ENCODE data around the gene ZNF583.

Gene ZNF583

DNA sequence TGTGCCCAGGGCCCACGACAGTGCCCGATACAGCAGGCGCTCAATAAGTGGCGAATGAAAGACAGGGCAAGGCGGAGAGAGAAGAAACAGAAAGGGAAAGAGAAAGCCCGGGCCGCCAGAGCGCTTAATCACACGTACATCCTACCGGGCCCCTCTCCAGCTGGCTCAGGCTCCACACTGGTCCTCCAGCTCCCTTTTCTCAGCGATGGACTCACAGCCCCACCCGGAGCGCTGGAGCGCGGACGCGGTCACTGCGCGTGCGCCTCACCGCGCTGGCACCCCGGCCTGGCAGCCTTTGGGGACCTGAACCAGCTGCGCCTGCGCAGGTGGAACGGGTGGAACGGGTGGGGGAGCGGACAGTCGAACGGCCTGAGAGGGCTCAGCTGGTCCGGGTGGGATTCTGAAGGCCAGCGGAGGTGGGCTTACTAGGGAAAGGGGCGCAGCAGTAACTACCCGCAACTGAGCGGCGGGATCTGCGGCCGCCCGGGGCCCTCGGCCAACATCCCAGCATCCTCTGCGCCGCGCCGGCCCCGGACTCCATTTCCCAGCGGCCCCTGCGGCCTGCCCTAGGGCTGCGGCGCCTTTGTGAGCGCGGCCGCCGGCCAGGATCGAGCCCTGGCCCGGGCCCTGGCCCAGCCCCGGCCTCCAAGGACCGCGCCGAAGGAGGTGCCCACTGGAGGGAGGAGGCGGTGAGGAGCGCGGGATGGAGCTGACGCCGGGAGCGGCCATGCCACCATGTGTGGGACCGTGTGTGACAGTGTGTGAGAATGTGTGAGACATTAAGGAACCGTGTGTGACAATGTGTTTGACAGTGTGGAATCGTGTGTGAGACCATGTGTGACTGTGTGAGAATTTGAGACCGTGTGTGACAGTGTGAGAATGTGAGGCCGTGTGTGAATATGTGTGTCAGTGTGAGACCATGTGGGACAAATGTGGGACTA is at the start of gene ZNF583:
Gene ZNF583, plus strand, starts transcription at position 569 of the 941 bp plus-strand sequence. CDS start 2,783 bp downstream, outside the sequence.
- in situ Hi-C loops (cut with MboI; ENCODE audit: low sequenced_read_pairs): no loop called here

DNA sequence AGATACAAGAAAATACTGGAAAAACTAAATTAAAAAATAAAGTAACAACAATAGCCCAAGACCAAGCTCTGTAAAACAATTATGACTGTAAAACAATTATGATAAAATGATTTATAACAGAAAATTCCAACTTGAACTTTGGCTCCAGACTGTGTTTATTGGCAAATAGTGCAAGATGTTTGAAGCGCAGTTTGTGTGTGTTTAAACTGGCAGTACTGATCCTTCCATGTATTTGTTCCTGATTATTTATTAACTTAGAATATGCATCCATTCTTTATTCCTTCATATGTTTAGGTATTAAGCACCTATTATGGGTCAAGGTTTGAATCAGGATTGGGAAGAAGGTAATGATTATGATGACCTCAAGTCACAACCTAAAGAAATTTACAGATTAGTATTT is 48.6 kb upstream of the ZNF583 start:
- in situ Hi-C loops (cut with MboI; ENCODE audit: low sequenced_read_pairs): no loop called here

GRCh38 chr19:56356944-56357343 is 47.2 kb upstream of the ZNF583 start:
- in situ Hi-C loops (cut with MboI; ENCODE audit: low sequenced_read_pairs): no loop called here

DNA sequence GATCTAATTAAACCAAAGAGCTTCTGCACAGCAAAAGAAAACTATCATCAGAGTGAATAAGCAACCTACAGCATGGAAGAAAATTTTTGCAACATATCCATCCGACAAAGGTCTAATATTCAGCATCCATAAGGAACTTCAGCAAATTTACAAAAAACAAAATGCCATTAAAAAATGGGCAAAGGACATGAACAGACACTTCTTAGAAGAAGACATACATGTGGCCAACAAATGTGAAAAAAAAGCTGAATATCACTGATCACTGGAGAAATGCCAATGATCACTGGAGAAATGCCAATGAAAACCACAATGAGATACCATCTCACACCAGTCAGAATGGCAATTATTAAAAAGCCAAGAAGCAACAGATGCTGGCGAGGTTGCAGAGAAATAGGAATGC is 43.3 kb upstream of the ZNF583 start:
- in situ Hi-C loops (cut with MboI; ENCODE audit: low sequenced_read_pairs): no loop called here

DNA sequence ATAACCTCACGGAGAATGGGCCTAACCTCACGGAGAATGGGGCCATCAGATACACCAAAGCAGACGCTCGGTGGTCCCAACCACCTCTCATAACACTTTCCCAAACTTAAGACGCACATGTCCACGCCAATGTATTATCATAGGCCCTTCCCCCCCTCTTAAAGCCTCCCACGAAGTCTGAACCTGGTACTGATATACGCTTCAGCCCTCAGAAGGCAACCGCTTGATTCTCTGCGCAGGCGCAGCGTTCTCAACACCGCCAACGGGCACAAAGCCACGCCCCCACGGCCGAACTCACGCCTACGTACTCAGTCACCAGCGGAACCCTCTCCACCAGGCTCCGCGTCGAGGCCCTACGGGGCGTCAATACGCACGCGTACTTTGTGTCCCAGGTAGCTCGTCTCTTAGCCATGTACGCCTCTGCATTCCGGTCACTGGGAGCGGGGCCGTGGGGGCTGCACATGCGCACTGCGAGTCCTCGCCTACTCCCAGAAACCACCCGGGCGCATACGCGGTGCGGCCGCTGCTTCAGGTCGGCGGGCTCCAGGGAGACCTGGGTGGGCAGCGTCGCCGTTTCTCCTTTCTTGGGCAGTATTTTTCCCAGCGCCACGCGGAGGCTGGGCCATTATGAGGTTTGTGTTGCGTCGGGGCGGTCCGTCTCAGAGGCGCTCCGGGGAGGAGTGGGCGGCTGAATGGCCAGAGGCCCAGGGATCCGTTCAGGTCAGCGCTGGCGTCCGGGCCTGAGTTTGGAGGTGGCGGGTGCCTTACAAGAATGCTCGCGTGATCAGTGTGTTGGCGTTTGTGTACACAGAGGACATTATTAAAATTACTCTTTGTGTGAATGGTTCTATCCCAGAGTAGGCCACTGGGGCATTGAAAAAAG is 36.1 kb upstream of the ZNF583 start:
- in situ Hi-C loops (cut with MboI; ENCODE audit: low sequenced_read_pairs): no loop called here

DNA sequence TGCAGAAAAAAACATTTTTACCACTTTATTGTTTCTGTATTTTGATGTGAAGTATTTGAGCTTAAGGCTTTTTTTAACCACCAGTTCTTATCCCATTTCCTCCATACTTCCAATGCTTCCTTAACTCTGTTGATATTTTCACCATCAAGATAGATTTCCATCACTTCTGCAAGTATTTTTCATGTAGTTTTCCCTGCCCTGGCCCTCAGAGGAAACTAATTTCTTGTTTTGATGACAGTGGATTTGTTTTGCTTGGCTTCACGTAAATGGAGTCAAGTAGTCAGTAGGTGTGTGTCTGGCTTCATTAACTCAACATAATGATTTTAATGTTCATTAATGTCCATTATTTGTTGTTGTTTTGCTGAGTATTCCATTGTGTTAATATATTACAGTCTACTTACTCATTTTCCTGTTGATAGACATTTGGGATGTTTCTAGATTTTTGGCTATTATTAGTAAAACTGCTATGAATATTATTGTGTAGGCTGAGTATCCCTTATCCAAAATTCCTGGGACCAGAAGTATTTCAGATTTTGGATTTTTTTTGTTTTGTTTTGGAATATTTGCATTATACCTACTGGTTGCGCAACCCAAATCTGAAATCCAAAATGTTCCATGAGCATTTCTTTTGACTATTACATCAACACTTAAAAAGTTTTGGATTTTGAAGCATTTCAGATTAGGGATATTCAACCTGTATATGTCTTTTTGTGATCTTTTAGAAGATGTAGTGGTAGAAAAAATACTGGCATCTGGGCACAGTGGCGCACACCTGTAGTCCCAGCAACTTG is 34.1 kb upstream of the ZNF583 start:
- in situ Hi-C loops (cut with MboI; ENCODE audit: low sequenced_read_pairs): no loop called here

DNA sequence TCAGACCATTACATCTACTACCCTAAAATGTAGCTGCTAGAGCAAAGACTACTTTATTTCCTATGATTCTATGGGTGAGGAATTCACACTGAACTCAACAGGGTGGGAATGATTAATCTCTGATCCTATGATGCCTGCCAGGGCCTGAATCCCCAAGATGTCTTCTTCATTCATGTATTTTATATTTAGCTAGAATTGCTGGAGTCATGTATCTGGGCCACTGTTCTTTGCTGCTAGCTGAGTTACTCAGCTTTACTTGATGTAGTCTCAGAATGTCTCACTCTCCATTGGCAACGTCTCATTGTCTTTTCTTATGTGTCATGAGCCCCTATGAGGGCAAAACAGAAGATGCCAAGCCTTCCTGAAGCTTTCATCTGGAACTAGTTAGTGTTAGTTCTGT is 31.9 kb upstream of the ZNF583 start:
- in situ Hi-C loops (cut with MboI; ENCODE audit: low sequenced_read_pairs): no loop called here

DNA sequence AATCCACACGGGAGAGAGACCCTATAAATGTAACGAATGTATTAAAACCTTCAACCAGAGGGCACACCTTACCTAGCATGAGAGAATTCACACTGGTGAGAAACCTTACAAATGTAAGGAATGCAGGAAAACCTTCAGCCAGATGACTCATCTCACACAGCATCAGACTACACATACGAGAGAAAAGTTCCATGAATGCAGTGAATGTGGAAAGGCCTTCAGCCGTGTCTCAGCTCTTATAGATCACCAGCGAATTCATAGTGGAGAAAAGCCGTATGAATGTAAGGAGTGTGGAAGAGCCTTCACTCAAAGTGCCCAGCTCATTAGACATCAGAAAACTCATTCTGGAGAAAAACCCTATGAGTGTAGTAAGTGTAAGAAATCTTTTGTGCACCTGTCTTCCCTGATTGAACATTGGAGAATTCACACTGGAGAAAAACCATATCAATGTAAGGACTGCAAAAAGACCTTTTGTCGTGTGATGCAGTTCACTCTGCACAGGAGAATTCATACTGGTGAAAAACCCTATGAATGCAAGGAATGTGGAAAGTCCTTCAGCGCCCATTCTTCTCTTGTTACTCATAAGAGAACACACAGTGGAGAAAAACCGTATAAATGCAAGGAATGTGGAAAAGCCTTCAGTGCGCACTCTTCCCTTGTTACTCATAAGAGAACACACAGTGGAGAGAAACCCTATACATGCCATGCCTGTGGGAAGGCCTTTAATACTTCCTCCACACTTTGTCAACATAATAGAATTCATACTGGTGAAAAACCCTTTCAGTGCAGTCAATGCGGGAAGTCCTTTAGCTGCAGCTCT is 26.8 kb upstream of the ZNF583 start:
- in situ Hi-C loops (cut with MboI; ENCODE audit: low sequenced_read_pairs): no loop called here

DNA sequence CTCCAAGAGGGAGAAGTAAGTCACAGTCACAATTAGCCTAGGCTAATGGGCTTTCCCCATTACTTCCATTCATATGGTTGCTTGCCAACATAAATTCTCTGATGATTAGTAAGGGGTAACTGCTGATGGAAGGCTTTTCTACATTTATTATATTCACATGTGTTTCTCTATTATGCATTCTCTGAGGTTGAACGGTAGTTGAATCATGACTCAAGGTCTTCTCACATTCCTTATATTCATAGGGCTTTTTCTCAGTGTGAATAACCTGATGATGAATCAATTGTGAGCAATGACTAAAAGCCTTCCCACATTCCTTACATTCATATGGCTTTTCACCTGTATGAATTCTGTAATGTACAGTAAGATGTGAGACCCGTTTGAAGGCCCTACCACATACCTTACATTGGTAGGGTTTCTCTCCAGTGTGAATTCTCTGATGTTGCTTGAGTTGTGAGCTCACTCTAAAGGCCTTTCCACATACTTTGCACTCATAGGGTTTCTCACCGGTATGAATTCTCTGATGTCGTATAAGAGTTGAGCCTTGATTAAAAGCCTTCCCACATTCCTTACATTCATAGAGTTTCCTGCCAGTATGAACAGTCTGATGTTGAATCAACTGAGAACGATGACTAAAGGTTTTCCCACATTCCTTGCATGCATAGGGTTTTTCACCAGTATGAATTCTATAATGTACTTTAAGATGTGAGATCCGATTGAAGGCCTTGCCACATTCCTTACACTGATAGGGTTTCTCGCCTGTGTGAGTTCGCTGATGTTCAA is 20.1 kb upstream of the ZNF583 start:
- in situ Hi-C loops (cut with MboI; ENCODE audit: low sequenced_read_pairs): no loop called here

- in situ Hi-C loops (cut with MboI; ENCODE audit: low sequenced_read_pairs): no loop called here
Measured at GRCh38 chr19:56393119-56394012, 10.8 kb upstream of the ZNF583 start, which contains the start of gene ZNF582. Gene ZNF582 (minus strand): TSS chr19:56393534. CDS start chr19:56391752, 1,782 bp downstream.

DNA sequence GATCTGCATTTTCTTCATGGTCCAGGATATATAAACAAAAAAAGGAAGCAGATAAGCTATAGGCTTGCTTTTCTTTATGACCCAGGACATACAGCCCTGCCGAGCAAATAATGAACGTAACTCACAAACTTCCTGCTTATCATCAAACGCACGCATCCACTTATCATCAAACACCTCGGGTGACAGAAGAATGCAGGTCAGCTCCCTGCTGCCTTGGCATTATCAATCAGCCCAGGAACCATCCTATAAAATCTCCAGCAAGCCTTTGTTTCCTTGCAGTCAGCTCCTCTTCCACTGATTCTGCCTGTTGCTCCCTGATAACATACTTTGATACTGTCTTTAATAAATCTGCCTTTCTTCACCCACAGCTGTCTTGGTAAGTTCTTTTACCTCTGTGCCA is 5.3 kb upstream of the ZNF583 start:
- in situ Hi-C loops (cut with MboI; ENCODE audit: low sequenced_read_pairs): no loop called here

DNA sequence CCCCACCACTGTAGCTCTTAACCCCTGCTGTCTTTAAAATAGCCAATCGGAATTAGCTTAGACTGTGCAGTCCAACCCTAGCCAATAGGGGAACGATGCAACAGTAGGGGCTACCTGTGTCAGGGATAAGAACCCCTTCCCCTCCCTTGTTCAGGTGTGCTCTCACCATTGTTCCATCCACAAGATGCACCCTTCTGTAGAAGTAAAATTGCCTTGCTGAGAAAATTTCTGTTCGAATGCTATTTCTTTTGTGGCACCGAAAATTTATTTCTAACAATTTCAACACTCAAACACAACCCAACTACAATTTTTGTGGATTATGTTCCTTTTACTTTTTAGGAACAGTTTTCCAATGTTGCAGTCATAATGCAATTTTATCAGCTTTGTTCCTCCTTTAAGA is 3.6 kb upstream of the ZNF583 start:
- in situ Hi-C loops (cut with MboI; ENCODE audit: low sequenced_read_pairs): no loop called here

DNA sequence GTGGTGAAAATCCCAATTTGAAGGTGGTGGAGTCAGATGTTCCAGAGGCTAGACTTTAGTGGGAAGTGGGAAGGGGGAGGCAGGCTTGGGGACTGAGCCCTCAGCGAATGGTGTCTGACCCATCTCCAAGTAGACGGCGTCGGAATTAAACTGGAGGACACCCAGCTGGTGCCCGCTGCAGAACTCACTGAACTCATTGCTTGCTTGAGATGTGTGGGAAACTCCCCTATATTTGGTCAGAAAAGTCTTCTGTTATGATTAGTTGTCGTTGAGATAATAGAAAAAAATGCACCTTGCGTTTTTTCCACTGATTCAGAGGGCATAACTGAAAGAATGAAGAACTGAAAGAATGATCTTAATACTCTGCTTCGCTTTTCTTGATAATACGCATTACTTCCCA is 871 bp upstream of the ZNF583 start:
- in situ Hi-C loops (cut with MboI; ENCODE audit: low sequenced_read_pairs): no loop called here

GRCh38 chr19:56404705-56405056 is 549 bp downstream of the ZNF583 start:
- in situ Hi-C loops (cut with MboI; ENCODE audit: low sequenced_read_pairs): no loop called here

GRCh38 chr19:56405062-56405461 is 930 bp downstream of the ZNF583 start:
- in situ Hi-C loops (cut with MboI; ENCODE audit: low sequenced_read_pairs): no loop called here

- in situ Hi-C loops (cut with MboI; ENCODE audit: low sequenced_read_pairs): no loop called here
Measured at GRCh38 chr19:56423276-56423984, 19.3 kb downstream of the ZNF583 start.

DNA sequence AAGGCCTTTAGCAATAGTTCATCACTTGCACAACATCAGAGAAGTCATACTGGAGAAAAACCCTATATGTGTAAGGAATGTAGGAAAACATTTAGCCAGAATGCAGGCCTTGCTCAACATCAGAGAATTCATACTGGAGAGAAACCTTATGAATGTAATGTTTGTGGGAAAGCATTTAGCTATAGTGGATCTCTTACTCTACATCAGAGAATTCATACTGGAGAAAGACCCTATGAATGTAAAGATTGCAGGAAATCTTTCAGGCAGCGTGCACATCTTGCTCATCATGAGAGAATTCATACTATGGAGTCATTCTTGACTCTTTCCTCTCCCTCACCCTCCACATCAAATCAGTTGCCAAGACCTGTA is 19.8 kb downstream of the ZNF583 start:
- in situ Hi-C loops (cut with MboI; ENCODE audit: low sequenced_read_pairs): no loop called here

Data from HL-60/S4 treated with retinoic acid at 250 ng/mL for 4 days and 3 days (cell line).